Activated T-helper 9 cell treated with anti-CD3 and anti-CD28 coated beads, Interleukin-2, amount 50 U/mL, for 16 hours (primary cell): ENCODE data around the gene SCLY.

ENCODE experiments used
- DNase-seq: peaks from one replicate; pipeline ENCODE4 v3.0.0-alpha.2; 2020; ENCODE audit warnings: low read depth

SCLY gene

DNA sequence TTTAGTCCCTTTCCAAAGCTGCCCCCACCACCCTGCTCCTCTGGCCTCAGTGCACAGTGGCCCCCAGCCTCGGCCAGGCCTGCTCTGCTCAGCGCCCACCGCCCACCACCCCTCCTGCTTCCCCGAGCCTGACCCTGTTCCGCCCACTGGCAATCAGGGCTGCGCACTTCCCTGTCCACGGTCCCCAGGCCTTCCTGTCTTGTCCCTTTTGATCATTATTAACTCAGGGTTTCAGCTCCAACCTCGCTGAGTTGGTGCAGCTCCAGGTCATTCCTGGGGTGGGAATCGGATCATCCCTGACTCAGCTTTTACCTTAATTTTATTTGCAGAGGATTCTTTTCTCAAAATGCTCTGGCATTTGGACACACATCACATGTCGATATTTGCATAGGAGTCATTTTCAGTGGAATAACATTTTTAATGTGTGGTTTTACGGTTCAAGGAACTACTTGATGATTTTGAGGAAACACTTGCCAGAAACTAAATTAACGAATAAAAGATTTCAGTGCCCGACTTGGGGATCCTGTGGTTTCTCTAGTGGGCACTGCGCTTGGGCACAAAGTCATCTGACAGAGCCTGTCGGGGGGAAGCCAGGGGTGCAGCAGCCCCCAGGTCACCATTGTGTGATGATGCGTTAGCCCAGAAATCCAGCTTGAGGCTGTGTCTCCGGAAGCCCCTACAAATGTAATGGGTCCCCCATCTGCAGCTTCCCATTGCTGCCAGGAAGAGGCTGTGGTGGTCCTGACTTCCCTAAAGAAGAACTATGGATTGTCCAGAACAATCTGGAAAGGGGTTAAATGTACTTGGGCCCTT is 38.3 kb downstream of the SCLY start:
- DNase-seq: no peak

DNA sequence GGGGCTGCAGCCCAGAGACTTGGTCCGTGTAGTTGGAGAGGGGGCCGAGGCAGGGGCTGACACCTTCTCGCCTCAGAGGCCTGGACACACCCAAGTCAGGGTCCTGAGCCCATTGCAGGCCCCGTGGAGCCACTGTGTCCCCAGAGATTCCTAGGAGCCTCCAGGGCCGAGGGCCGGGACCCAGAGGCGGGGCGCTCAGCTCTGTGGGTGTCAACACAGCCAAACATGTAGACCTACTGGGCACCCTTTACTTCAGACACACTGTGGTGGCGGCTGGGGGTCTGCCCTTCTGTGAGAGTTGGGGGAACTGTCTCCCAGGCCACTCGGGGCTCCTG is 38.9 kb downstream of the SCLY start:
- DNase-seq: no peak

DNA sequence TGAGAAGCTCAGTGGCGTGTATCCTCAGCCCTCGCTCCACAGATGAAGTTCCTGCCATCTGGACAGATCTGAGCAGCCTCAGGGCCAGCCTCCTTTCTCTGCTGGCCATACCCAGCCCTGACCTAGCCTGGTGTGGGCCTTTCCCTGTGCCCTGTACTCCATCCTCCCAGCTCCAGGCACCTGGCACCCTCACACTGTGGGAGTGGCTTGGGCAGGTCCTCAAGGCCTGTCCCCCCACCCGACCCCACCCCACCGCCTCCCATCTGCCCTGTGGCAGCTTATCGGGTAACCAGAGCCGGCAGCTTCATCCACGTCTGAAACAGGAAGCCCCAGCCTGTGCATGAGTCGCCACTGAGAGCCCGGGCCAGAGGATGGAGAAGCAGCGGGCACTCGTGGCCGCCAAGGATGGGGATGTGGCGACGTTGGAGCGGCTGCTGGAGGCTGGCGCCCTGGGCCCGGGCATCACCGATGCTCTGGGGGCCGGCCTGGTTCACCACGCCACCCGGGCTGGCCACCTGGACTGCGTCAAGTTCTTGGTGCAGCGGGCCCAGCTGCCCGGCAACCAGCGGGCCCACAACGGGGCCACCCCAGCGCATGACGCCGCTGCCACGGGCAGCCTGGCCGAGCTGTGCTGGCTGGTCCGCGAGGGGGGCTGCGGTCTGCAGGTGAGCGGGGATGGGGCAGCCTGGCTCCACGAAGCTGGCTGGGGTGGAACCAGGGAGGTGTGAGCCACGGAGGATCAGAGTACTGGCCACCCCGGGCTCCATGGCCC is 39.4 kb downstream of the SCLY start, which contains the start of gene ESPNL:
TSS of gene ESPNL (plus strand) at position 292 of the 772 bp plus-strand sequence. CDS start at position 372, 80 bp downstream.
- no peak for DNase-seq

DNA sequence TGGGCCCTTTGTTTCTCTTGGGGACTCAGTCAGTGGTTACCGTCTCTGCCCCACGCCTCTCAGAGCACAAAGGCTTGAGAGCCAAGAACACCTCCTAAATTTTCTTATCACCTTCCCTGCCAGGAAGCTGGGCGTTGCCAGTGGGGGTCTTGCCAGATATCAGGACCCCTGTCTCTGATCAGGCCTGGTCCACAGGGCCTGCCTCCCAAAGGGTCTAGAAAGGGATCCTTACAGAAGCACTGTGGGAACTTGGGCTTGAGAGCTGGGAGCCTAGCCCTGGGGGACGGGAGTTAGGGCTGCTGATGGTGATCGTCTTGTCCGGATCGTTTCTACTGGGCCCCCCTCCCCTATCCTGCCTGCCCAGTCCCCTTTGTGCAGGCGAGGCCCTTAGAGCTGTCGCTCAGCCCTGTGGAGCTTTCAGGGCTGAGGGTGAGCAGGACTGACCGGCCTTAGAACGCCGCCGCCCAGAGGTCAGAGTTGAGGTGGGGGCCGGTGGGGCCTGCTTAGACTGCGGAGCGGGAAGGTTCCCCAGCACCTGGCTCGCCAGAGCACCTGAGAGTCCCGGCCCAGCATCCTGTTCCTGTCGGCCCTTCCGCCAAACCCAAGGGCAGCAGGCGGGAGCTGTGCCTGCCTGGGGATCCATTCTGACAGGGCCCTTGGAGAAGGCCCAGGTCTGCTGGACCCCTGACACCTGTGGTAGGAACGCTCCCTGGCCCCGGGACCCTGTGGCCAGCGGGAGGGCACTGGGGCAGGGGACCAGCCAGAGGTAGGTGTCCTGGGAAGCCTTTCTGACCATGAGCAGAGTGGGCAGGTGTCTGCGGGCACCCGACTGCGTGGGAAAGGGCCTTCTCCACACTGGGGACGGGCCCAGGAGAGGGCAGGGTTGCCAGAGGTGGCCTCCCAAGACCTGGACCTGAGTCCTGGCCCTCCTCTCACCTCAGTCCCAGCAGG is 40.3 kb downstream of the SCLY start:
- DNase-seq: no peak

DNA sequence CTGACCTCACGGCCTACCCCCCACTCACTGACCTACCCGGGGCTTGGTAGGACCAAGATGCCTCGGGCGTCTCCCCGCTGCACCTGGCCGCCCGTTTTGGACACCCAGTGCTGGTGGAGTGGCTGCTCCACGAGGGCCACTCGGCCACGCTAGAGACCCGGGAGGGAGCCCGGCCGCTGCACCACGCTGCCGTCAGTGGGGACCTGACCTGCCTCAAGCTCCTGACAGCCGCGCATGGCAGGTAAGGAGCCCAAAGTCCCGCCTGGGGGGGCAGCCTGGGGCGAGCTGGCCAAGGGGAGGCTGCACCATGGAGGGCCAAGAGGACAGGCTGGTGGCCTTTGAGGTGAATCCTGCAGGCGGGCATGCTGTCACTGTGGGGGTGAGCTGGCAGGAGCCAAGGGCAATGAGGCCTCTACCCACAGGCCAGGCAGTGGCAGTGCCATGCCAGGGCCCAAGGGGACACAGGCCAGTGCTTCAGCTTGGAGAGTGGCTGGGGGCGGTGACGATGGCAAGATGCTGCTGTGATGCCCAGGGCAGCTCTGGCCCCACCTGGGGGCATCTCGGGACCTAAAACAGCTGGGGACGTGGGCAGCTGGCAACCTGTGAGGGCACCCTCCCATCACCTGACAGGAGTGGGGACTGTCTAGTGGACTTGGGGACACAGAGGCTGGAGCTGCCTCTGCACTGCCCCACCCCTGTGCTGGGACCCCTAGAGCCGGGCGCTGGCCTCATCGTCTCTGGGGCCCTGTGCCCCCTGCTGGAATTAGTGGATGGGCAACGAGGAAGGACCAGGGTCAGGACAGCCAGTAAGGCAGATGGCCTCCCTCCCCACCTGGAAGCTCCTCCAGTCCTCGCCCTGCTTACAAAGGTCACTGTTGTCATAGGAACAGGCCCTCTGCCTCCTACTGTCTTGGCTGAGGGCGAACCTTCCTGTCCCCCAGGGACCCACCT is 41.4 kb downstream of the SCLY start:
- no peak for DNase-seq

DNA sequence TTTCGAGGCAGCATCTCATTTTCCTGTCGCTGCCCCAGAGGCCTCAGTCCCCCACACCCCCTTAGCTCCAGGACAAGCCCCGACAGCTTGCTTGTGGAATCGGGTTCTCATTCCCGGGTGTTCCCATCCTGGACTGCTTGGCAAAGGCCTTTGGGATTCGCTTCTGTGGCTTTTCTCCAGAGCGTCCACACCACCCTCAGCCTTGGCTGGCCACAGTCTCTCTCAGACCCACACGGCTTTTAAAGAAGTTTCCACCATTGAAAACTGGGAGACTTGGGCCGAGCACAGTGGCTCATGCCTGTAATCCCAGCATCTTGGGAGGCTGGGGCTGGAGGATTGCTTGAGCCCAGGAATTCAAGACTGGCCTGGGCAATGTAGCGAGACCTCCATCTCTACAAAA is 42.1 kb downstream of the SCLY start:
- DNase-seq: no peak

DNA sequence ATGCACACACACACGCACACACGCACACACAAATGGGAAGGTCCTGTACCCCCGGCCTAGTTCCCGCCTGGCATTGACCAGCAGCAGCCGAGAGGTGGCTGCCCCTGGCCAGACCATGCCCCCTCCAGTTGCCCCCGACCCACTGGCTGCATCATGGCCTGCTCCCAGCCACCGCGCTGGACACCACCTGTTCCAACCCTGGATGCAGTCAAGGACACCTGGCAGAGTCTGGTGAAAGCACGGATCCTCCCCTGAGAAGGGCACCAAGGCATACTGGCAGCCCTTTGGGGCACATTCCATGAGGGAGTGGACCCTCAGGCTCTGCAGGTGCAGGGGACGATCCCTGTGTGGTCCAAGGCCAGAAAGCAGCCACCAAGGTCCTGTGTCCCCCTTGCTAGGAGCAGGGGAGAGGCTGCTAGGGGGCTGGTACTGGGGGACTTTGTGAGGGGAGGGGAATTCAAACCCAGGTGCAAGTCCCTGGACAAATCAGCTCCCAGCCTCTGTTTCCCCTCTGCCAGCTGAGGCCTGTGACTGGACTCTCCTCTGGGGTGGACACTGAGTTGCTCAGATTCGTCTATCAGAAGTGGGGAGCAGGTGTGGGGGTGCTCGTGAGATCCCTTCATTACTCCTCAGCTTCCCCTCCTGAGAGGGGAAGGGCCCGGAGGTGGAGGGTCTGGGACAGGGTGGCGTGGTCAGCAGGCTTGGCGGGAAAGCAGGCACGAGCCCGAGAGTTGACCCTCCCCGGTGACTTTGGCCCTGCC is 42.8 kb downstream of the SCLY start:
- DNase-seq: no peak

DNA sequence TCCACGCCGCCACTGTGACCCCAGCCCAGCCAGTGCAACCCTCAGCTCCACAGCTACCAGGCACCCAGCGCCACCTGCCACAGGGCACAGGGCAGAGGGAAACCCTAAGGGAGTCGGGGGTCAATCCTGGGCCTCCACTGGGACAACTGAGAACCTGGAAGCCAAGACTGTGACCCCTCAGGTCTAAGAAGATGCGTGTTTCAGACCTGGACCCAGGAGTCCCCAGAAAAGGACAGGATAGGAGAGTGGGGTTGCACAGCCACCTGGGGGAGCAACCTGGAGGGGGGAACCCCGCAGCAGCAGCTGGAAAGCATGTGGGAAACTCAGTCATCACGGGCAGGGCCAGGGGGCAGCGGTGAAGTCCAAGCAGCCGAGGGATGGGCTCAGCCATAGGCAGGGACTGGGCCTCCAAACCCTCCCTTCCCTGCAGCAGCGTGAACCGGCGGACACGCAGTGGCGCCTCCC is 43.5 kb downstream of the SCLY start:
- DNase-seq: no peak

DNA sequence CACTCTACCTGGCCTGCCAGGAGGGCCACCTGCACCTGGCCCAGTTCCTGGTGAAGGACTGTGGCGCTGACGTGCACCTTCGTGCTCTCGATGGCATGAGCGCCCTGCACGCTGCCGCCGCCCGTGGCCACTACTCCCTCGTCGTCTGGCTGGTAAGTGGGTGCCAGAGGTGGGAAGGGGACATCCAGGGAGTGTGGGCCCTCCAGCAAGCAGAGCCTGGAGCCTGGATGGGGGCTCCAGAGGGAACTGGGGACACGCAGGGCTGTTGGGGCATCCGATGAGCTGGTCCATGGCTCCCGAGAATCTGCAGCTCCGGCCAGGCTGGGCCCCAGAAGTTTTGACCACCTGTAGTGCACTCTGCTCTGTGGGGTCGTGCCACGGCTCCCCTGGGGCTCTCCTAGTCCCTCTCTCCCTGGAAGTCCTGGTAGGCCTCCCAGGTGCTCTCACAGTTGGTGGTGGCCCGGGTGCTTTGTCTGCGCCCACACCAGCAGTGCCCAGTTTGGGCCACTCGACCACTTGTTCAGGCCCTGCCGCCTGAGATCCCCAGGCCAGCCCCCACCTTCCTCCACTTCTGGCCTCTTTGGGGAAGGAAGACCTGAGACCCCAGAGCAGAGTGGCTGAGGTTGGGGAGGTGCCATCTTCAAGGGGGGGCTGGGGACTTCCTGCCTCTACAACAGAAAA is 44.0 kb downstream of the SCLY start:
- DNase-seq: no peak

DNA sequence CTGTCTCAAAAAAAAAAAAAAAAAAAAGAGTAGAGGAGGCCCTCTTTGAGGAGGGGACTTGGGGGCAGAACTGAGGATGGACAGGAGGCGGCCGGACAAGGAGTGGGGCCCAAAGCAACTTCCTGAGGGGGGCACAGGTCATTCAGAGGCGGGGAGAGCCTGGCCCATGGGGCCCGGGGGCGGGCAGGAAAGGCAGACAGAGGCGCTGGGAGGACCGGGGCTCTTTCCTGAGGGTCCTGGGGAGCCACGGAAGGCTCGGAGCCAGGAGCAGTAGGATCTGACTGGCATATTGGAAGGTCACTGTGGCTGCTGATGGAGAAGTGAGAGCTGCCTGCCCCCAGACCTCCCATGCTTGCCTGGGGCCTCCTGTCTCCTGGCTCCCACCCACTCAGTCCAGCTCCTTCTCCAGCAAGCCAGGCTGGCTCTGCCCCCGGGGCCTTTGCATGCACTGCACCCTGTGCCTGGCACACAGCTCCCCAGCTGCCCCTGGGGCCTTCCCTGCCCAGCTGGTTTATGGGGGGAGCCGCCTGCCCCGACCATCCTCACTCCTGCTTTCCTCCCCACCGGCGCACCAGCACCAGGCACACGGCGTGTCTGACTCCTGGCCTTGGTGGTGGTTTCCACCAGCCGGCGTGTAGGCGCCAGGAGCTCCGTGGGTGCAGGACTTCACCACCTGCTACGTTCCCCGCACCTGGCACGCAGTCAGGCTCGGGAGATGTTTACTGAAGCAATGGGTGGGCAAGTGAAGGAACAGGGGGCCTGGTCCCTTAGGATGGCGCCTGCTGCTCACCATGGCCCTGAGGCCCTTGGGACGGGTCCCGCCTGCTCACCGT is 44.9 kb downstream of the SCLY start:
- no peak for DNase-seq

DNA sequence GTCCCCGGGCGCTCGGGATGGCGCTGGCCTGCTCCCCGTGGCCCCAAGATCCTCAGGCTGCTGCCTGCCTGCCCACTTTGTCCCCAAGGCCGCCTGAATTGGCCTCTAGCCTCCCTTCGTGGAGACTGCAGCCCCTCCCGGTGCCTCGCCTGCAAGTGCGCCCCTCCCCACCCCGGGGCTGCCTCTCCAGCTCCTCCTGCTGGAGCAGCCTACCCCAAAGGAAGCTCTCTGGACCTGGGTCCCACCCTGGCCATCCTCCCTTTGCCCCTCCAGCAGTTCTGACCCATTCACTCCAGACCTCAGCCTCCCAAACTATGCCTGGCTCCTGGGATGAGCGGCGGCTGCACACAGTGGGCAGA is 45.5 kb downstream of the SCLY start:
- no peak for DNase-seq

DNA sequence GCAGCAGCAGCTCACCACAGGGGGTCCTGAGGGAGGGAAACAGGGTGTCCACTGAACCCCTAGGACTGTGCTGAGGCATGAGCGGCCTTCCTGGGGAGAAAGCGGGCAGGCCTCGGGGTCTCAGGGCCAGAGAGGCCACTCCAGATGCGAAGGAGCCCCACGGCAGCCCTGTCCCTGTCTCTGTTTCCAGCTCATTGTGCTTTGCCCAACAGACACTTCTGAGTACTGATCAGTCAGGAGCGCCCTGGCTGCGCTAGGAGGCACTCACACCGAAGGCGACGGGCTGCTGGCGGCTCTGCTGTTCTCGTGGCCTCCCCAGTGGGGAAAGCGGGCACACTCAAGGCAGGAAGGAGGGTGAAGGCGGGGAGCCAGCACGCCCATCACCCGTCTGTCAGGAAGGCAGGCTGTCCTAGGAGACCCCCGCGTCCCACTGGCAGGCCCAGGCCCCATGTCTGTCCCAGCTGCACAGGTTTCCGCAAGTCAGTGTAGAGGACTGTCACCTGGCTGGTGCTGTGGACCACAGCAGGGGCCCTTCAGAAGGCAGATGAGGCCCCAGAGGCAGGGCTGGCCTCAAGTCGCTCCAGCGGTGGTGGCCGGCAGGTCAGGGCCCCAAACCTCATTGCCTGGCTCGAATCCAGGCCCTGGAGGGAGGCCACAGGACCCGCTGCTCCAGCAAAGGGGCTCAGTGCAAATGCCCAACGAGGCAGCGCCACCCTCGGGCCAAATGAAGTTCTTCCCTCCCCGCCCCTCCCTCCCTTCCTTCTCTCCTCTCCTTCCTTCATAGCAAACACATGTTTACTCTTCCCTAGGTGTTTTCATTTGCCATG is 46.1 kb downstream of the SCLY start:
- no peak for DNase-seq

DNA sequence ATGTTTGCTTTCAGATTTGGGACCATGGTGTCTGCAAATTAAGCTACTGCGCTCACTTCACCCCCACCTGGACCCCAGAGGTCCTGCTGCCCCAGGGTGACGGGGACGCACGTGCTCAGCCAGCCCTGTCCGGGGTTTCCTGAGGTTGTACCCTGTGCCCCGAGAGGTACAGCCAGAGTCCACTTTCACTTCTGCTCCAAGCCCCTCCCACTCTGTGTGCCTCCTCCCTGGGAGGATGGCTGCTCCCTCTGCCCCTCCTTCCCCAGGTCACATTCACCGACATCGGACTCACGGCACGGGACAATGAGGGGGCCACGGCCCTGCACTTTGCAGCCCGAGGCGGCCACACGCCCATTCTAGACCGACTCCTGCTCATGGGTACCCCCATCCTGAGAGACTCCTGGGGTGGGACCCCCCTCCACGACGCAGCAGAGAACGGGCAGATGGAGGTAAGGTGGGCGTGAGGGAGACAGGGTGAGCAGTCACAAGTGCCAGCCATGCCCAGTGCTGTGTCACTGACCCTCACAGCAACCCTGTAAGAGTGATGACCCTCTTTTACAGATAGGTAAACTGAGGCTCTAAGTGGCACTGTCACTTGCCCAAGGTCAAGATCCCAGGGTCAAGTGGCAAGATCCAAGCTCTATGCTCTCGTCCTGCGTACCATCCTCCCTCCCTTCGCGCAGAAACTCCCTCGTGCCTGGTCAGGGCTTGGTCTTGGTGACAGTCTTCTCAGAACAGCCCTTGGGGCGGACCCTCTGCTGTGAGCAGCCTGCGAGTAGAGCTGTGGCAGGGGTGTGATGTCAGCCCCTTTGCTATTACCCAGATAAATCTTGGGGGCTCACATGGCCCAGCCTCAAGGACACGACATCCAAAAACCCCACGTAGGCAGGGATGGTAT is 47.0 kb downstream of the SCLY start:
- DNase-seq: no peak

DNA sequence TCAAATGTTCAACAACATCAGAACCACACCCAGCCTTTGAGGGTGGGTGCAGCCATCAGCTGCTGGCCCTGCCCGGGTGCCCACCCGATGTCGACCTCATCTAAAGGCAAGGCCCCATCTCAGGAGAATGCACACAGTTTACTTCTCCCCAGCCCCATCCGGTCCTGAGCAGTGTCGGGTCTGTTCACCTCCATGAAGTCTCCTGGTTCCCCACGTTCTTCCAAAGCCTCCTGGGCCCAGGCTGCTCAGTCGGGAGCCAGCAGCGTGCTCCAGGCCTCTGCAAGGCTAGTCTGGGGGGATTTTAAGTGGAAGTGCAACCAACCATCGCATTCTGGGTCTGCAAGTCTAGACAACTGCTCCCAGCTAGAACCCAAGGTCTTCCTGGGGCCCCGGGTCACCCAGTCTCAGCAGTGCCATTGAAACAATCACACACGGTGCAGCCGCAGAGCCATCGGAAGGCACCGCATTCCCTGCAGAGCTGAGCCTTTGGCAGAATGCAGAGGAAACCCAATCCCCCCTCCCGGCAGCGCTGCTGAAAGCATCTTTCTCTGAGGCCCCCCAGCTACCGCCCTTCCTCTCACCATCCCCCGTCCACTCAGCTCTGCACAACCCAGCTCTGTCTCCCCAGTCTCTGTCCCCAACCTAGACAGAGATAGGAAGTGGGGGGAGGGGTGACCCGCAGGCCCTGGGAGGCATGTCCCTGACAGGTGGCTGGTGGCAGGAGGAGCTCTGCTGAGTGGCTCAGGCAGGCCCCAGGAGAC is 47.8 kb downstream of the SCLY start:
- no peak for DNase-seq

DNA sequence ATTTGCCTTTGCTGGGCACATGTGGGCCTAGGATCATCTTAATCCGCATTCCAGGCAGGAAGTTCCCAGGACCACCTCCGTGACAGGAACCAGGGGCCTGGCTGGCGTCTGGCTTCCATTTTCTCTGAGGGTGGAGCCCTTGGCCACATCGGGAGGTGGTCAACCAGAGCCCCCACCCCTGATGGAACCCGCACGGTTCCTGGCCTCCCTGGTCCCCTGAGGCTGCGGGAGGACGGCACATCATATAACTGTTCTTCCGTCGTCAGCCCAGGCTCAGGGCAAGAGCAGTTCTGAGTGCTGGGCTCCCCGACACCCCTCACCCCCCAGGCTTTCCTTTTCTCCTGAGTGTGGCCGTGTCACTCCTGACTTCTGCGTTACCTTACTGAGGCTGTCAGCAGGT is 52.8 kb downstream of the SCLY start:
- DNase-seq: no peak

DNA sequence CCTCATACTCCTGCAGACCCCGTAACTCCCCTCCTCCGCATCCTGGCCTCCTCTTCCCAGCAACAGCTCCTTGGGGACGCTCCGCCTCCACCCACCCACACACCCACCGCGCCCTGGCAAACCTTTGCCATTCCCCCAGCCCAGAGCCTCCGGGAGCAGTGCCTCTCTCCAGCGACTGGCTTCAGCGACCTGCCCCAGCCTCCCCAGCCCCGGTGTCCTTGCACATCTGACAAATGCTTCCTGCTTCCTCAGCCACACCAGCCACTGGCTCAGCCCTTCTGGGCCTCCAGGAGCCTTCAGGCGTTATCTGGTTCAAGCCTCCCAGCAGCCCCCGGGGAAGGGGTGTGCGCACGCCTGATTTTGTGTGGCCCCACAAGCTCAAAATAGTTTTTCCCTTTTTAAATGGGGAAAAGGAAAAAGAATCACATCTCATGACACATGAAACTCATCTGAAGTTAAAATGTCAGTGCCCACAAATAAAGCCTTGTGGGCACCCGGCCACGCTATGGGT is 53.6 kb downstream of the SCLY start:
- no peak for DNase-seq
